GM23338 (cell line): ENCODE measurements around the gene FAM50A. TPM values are rescaled to one million over a fixed set of nuclear protein-coding genes. Genes with fewer than 3 reads are reported as not detected.

Experiments
- ATAC-seq: fragments of 200-7000 bp; cut with Tn5 transposase; 3 replicates; pipeline ENCODE4 v1.9.1; 2020
- DNase-seq: peaks from one replicate; pipeline ENCODE4 v3.0.0-alpha.2; 2015; ENCODE audit warnings: low spot score
- H2AFZ ChIP-seq: fragments of 200-600 bp; sonication (generic); 2 replicates; pipeline ENCODE4 v1.8.0; 2016; ENCODE audit warnings: antibody characterized with exemption, mild to moderate bottlenecking, moderate library complexity
- H3F3A ChIP-seq: fragments of 200-600 bp; sonication (generic); replicated peaks from 2 replicates; pipeline ENCODE4 v1.8.0; 2017; ENCODE audit warnings: antibody characterized with exemption, mixed run types, low read depth
- H3K27ac ChIP-seq: fragments of 200-600 bp; sonication (generic); 2 replicates; pipeline ENCODE4 v1.6.1; 2016; ENCODE audit warnings: low read depth
- H3K27me3 ChIP-seq: fragments of 200-600 bp; sonication (generic); 2 replicates; pipeline ENCODE4 v1.8.0; 2016; ENCODE audit warnings: mild to moderate bottlenecking, mixed run types, moderate library complexity; ENCODE audit not compliant: insufficient read depth
- H3K36me3 ChIP-seq: fragments of 200-600 bp; sonication (generic); 2 replicates; pipeline ENCODE4 v1.8.0; 2016; ENCODE audit warnings: mild to moderate bottlenecking; ENCODE audit not compliant: insufficient read depth
- H3K4me1 ChIP-seq: fragments of 200-600 bp; sonication (generic); 2 replicates; pipeline ENCODE4 v1.8.0; 2016; ENCODE audit warnings: mild to moderate bottlenecking, moderate library complexity; ENCODE audit not compliant: insufficient read depth
- H3K4me2 ChIP-seq: fragments of 200-600 bp; sonication (generic); 2 replicates; pipeline ENCODE4 v1.7.1; 2017; ENCODE audit warnings: mixed run types
- H3K4me3 ChIP-seq: fragments of 200-600 bp; sonication (generic); 2 replicates; pipeline ENCODE4 v1.6.1; 2016; ENCODE audit warnings: mixed run types
- H3K79me2 ChIP-seq: fragments of 200-600 bp; sonication (generic); replicated peaks from 2 replicates; pipeline ENCODE4 v1.8.0; 2017; ENCODE audit warnings: mild to moderate bottlenecking; ENCODE audit not compliant: insufficient read depth
- H3K9me2 ChIP-seq: fragments of 200-600 bp; sonication (generic); 2 replicates; pipeline ENCODE4 v1.8.0; 2017; ENCODE audit not compliant: insufficient read depth
- H4K20me1 ChIP-seq: fragments of 200-600 bp; sonication (generic); replicated peaks from 2 replicates; pipeline ENCODE4 v1.8.0; 2017; ENCODE audit warnings: mild to moderate bottlenecking; ENCODE audit not compliant: insufficient read depth
- H3K27ac Mint-ChIP-seq: 2 replicates; pipeline ENCODE4 v1.8.0; 2020; ENCODE audit warnings: inconsistent platforms, mild to moderate bottlenecking, moderate library complexity, mixed read lengths
- H3K27me3 Mint-ChIP-seq: 3 replicates; pipeline ENCODE4 v1.8.0; 2022; ENCODE audit warnings: low read depth, mild to moderate bottlenecking, moderate library complexity, mixed read lengths, inconsistent platforms; ENCODE audit not compliant: insufficient read depth, poor library complexity
- H3K36me3 Mint-ChIP-seq: 3 replicates; pipeline ENCODE4 v1.8.0; 2021; ENCODE audit warnings: low read depth, mild to moderate bottlenecking, inconsistent platforms, moderate library complexity, mixed read lengths
- H3K4me1 Mint-ChIP-seq: 3 replicates; pipeline ENCODE4 v1.8.0; 2020; ENCODE audit warnings: mild to moderate bottlenecking, inconsistent platforms, mixed read lengths
- H3K4me3 Mint-ChIP-seq: 3 replicates; pipeline ENCODE4 v1.8.0; 2021; ENCODE audit warnings: moderate library complexity, mild to moderate bottlenecking, inconsistent platforms, mixed read lengths
- H3K9me3 Mint-ChIP-seq: 3 replicates; pipeline ENCODE4 v1.8.0; 2020; ENCODE audit warnings: moderate library complexity, mild to moderate bottlenecking, inconsistent platforms, mixed read lengths
- CREB1 ChIP-seq: fragments of 250-450 bp; sonication (Bioruptor Pico); IDR thresholded peaks from 2 replicates; pipeline ENCODE4 v1.5.0; 2020; ENCODE audit warnings: low read depth, mild to moderate bottlenecking, moderate library complexity
- EZH2 ChIP-seq: fragments of 200-600 bp; sonication (generic); IDR thresholded peaks from one replicate; pipeline ENCODE4 v1.8.0; 2017; ENCODE audit warnings: antibody characterized with exemption, mild to moderate bottlenecking, low read depth; ENCODE audit not compliant: unreplicated experiment
- EZH2phosphoT487 ChIP-seq: fragments of 200-600 bp; sonication (generic); IDR thresholded peaks from one replicate; pipeline ENCODE4 v1.8.1; 2018; ENCODE audit warnings: antibody characterized with exemption; ENCODE audit not compliant: unreplicated experiment
- JUNB ChIP-seq: IDR thresholded peaks from one replicate; pipeline ENCODE4 v1.6.1; 2016; ENCODE audit warnings: antibody characterized with exemption; ENCODE audit not compliant: unreplicated experiment
- NANOG ChIP-seq: IDR thresholded peaks from 2 replicates; pipeline ENCODE4 v1.6.1; 2016; ENCODE audit warnings: antibody characterized with exemption, borderline replicate concordance
- POLR2AphosphoS5 ChIP-seq: IDR thresholded peaks from 2 replicates; pipeline ENCODE4 v1.6.1; 2016; ENCODE audit warnings: antibody characterized with exemption, low read depth
- STAT1 ChIP-seq: IDR thresholded peaks from one replicate; pipeline ENCODE4 v1.6.1; 2016; ENCODE audit warnings: antibody characterized with exemption; ENCODE audit not compliant: unreplicated experiment
- ZNF114 ChIP-seq: fragments of 250-450 bp; sonication (Bioruptor Pico); IDR thresholded peaks from 2 replicates; pipeline ENCODE4 v1.5.0; 2020; ENCODE audit warnings: mild to moderate bottlenecking, moderate library complexity
- ZNF331 ChIP-seq: fragments of 250-450 bp; sonication (Bioruptor Pico); IDR thresholded peaks from 2 replicates; pipeline ENCODE4 v1.5.0; 2020; ENCODE audit warnings: low read depth, mild to moderate bottlenecking, moderate library complexity
- polyA plus RNA-seq: library from polyadenylated mRNA; unstranded; fragments of >200 nt; fragmentation: Nextera tagmentation; extraction: Ambion mirVana; gene quantifications from 2 replicates; pipeline ENCODE4 v1.2.1, GENCODE V29; 2016
- total RNA-seq: library from RNA; depleted of rRNA; stranded (reverse); fragments of >200 nt; shearing (Covaris generic); gene quantifications from 2 replicates; pipeline ENCODE4 v1.2.3, GENCODE V29; 2014
- TF ChIP-seq, protein P1 (sequence below): IDR thresholded peaks from one replicate; pipeline ENCODE4 v1.6.1; 2018; ENCODE audit warnings: antibody characterized with exemption; ENCODE audit not compliant: unreplicated experiment
- TF ChIP-seq, protein P2 (sequence below): IDR thresholded peaks from 2 replicates; pipeline ENCODE4 v1.6.1; 2016; ENCODE audit warnings: antibody characterized with exemption
- TF ChIP-seq, protein P3 (sequence below): fragments of 250-450 bp; sonication (Bioruptor Pico); IDR thresholded peaks from 2 replicates; pipeline ENCODE4 v1.5.0; 2020; ENCODE audit warnings: mild to moderate bottlenecking, moderate library complexity
- TF ChIP-seq, protein P4 (sequence below), 2 experiments: fragments of 200-600 bp in 1 of 2; sonication (generic) in 1 of 2; conservative IDR thresholded peaks; 2 replicates each; pipeline versions ENCODE4 v1.5.1 to v1.6.1; 2016 to 2017; ENCODE audit warnings: antibody characterized with exemption in 2 of 2, low read depth in 2 of 2, mild to moderate bottlenecking in 2 of 2, moderate library complexity in 1 of 2

The FAM50A gene
- total and polyA plus RNA-seq, 2 experiments from 2014 or later: 23.9 to 77.6 TPM

DNA sequence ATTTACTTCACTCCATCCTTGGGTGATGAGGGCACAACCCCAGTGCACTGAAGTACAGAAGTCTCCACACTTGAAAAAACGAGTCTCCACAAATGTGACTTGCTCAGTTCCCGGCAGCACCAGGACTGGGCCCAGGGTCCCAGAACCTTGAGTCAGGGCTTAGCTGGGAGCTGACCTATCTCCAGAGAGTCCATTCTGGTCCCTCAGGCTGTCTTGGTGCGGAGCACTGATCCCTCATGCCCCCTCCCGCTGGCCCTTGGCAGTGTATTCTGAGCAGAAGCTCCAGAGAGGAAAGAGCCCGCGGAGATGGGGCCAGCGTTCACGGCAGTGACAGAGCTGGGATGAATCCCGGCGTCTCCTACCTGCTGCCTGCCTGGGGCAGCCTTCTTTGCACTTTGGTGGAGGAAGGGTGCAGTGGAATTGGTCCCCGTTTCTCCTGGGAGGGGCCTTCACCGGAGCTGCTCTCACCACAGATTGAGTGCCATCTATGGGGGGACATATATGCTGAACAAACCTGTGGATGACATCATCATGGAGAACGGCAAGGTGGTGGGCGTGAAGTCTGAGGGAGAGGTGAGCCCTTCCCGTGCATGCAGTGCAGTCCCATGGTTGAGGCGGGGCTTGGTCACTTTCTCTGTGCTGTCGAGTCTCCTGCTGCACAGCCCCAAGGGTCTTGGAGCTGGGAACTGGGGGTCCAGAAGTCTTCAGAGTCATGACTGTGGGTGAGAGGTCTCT, 3.2 kb upstream of the FAM50A start:
- TF ChIP-seq, protein P1, sequence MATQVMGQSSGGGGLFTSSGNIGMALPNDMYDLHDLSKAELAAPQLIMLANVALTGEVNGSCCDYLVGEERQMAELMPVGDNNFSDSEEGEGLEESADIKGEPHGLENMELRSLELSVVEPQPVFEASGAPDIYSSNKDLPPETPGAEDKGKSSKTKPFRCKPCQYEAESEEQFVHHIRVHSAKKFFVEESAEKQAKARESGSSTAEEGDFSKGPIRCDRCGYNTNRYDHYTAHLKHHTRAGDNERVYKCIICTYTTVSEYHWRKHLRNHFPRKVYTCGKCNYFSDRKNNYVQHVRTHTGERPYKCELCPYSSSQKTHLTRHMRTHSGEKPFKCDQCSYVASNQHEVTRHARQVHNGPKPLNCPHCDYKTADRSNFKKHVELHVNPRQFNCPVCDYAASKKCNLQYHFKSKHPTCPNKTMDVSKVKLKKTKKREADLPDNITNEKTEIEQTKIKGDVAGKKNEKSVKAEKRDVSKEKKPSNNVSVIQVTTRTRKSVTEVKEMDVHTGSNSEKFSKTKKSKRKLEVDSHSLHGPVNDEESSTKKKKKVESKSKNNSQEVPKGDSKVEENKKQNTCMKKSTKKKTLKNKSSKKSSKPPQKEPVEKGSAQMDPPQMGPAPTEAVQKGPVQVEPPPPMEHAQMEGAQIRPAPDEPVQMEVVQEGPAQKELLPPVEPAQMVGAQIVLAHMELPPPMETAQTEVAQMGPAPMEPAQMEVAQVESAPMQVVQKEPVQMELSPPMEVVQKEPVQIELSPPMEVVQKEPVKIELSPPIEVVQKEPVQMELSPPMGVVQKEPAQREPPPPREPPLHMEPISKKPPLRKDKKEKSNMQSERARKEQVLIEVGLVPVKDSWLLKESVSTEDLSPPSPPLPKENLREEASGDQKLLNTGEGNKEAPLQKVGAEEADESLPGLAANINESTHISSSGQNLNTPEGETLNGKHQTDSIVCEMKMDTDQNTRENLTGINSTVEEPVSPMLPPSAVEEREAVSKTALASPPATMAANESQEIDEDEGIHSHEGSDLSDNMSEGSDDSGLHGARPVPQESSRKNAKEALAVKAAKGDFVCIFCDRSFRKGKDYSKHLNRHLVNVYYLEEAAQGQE: no peak
- TF ChIP-seq STAT1: no peak
- TF ChIP-seq, protein P2, sequence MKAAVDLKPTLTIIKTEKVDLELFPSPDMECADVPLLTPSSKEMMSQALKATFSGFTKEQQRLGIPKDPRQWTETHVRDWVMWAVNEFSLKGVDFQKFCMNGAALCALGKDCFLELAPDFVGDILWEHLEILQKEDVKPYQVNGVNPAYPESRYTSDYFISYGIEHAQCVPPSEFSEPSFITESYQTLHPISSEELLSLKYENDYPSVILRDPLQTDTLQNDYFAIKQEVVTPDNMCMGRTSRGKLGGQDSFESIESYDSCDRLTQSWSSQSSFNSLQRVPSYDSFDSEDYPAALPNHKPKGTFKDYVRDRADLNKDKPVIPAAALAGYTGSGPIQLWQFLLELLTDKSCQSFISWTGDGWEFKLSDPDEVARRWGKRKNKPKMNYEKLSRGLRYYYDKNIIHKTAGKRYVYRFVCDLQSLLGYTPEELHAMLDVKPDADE: no peak
- TF ChIP-seq JUNB: no peak
- TF ChIP-seq EZH2phosphoT487: no peak
- TF ChIP-seq ZNF331: no peak
- TF ChIP-seq EZH2: no peak
- TF ChIP-seq NANOG: no peak
- no peak for TF ChIP-seq CREB1 (CRISPR knock-in tag)
- TF ChIP-seq, protein P3, sequence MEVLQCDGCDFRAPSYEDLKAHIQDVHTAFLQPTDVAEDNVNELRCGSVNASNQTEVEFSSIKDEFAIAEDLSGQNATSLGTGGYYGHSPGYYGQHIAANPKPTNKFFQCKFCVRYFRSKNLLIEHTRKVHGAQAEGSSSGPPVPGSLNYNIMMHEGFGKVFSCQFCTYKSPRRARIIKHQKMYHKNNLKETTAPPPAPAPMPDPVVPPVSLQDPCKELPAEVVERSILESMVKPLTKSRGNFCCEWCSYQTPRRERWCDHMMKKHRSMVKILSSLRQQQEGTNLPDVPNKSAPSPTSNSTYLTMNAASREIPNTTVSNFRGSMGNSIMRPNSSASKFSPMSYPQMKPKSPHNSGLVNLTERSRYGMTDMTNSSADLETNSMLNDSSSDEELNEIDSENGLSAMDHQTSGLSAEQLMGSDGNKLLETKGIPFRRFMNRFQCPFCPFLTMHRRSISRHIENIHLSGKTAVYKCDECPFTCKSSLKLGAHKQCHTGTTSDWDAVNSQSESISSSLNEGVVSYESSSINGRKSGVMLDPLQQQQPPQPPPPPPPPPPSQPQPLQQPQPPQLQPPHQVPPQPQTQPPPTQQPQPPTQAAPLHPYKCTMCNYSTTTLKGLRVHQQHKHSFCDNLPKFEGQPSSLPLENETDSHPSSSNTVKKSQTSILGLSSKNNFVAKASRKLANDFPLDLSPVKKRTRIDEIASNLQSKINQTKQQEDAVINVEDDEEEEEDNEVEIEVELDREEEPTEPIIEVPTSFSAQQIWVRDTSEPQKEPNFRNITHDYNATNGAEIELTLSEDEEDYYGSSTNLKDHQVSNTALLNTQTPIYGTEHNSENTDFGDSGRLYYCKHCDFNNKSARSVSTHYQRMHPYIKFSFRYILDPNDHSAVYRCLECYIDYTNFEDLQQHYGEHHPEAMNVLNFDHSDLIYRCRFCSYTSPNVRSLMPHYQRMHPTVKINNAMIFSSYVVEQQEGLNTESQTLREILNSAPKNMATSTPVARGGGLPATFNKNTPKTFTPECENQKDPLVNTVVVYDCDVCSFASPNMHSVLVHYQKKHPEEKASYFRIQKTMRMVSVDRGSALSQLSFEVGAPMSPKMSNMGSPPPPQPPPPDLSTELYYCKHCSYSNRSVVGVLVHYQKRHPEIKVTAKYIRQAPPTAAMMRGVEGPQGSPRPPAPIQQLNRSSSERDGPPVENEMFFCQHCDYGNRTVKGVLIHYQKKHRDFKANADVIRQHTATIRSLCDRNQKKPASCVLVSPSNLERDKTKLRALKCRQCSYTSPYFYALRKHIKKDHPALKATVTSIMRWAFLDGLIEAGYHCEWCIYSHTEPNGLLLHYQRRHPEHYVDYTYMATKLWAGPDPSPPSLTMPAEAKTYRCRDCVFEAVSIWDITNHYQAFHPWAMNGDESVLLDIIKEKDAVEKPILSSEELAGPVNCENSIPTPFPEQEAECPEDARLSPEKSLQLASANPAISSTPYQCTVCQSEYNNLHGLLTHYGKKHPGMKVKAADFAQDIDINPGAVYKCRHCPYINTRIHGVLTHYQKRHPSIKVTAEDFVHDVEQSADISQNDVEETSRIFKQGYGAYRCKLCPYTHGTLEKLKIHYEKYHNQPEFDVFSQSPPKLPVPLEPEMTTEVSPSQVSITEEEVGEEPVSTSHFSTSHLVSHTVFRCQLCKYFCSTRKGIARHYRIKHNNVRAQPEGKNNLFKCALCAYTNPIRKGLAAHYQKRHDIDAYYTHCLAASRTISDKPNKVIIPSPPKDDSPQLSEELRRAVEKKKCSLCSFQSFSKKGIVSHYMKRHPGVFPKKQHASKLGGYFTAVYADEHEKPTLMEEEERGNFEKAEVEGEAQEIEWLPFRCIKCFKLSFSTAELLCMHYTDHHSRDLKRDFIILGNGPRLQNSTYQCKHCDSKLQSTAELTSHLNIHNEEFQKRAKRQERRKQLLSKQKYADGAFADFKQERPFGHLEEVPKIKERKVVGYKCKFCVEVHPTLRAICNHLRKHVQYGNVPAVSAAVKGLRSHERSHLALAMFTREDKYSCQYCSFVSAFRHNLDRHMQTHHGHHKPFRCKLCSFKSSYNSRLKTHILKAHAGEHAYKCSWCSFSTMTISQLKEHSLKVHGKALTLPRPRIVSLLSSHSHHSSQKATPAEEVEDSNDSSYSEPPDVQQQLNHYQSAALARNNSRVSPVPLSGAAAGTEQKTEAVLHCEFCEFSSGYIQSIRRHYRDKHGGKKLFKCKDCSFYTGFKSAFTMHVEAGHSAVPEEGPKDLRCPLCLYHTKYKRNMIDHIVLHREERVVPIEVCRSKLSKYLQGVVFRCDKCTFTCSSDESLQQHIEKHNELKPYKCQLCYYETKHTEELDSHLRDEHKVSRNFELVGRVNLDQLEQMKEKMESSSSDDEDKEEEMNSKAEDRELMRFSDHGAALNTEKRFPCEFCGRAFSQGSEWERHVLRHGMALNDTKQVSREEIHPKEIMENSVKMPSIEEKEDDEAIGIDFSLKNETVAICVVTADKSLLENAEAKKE (CRISPR knock-in tag): no peak
- no peak for TF ChIP-seq ZNF114 (CRISPR knock-in tag)
- no peak for TF ChIP-seq POLR2AphosphoS5
- TF ChIP-seq, protein P4, sequence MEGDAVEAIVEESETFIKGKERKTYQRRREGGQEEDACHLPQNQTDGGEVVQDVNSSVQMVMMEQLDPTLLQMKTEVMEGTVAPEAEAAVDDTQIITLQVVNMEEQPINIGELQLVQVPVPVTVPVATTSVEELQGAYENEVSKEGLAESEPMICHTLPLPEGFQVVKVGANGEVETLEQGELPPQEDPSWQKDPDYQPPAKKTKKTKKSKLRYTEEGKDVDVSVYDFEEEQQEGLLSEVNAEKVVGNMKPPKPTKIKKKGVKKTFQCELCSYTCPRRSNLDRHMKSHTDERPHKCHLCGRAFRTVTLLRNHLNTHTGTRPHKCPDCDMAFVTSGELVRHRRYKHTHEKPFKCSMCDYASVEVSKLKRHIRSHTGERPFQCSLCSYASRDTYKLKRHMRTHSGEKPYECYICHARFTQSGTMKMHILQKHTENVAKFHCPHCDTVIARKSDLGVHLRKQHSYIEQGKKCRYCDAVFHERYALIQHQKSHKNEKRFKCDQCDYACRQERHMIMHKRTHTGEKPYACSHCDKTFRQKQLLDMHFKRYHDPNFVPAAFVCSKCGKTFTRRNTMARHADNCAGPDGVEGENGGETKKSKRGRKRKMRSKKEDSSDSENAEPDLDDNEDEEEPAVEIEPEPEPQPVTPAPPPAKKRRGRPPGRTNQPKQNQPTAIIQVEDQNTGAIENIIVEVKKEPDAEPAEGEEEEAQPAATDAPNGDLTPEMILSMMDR (conservative IDR thresholded peaks at IDR 0.05; ENCODE audit: low read depth in 2 of 2): no peak
- H3K27ac Mint-ChIP-seq: no peak overlapping the region
- peaks cover 13% of the 10 kb centered on the region for H3K4me1 Mint-ChIP-seq
- Histone ChIP-seq H3K4me2 (no peak overlapping the region), H3K27ac (no peak overlapping the region), H3K9me2 (no peaks in the 10 kb centered on the region), H4K20me1 (no peaks in the 10 kb centered on the region), H3K27me3 (no peaks in the 10 kb centered on the region), H3K36me3 (no peaks in the 10 kb centered on the region), H3F3A (no peaks in the 10 kb centered on the region), H3K4me1 (0 out of 2 replicates have a peak, but pooled peaks cover 3% of the 10 kb centered on the region), H2AFZ (no peak overlapping the region), H3K79me2 (peaks cover 13% of the 10 kb centered on the region), H3K4me3 (no peak overlapping the region)
- peaks cover 20% of the 10 kb centered on the region; the same call in 2 of the 3 replicates for H3K36me3 Mint-ChIP-seq
- no peak overlapping the region for H3K4me3 Mint-ChIP-seq
- no peaks in the 10 kb centered on the region for H3K9me3 Mint-ChIP-seq
- DNase-seq (no peak), ATAC-seq (no peak)
- H3K27me3 Mint-ChIP-seq: peaks cover 7% of the 10 kb centered on the region
